PC-3 (cell line): ENCODE results near the gene HIVEP3. TPM values are rescaled to one million over a fixed set of nuclear protein-coding genes. Genes with fewer than 3 reads are reported as not detected.

Source experiments
- ATAC-seq: fragments of 200-7000 bp; cut with Tn5 transposase; 2 replicates; pipeline ENCODE4 v1.9.1; 2020; ENCODE audit warnings: mild to moderate bottlenecking, moderate library complexity
- BruUV-seq: library from RNA; stranded (reverse); fragments of 400-500 nt; replicated peaks from 2 replicates; lab custom pipeline; 2021; lab: Mats Ljungman, UMichigan
- CTCF ChIA-PET: fragments of 300-600 bp; sonication (Branson Sonifier 250); formaldehyde crosslinking; loops from one replicate; lab custom pipeline; 2022; ENCODE audit warnings: antibody characterized with exemption; lab: Charles Lee
- POLR2A ChIA-PET: fragments of 300-600 bp; sonication (Branson Sonifier 250); formaldehyde crosslinking; loops from one replicate; lab custom pipeline; 2022; ENCODE audit warnings: antibody characterized with exemption; ENCODE audit not compliant: unreplicated experiment; lab: Charles Lee
- DNase-seq: peaks from one replicate; pipeline ENCODE4 v3.0.0-alpha.2; 2015
- H2AFZ ChIP-seq: fragments of 300-600 bp; sonication (generic); 2 replicates; pipeline ENCODE4 v1.6.0; 2016; ENCODE audit warnings: antibody characterized with exemption, low read length
- H3F3A ChIP-seq: fragments of 300-600 bp; sonication (generic); one replicate; pipeline ENCODE4 v1.6.0; 2017; ENCODE audit warnings: antibody characterized with exemption, low read length, control low read depth, mild to moderate bottlenecking; ENCODE audit not compliant: unreplicated experiment
- H3K27ac ChIP-seq: fragments of 300-600 bp; sonication (generic); 2 replicates; pipeline ENCODE4 v1.5.1; 2016; ENCODE audit warnings: mild to moderate bottlenecking, low read length
- H3K27me3 ChIP-seq: fragments of 300-600 bp; sonication (generic); 2 replicates; pipeline ENCODE4 v1.6.1; 2016; ENCODE audit warnings: low read length, mixed read lengths
- H3K36me3 ChIP-seq: fragments of 300-600 bp; sonication (generic); 2 replicates; pipeline ENCODE4 v1.6.1; 2016; ENCODE audit warnings: low read depth, mixed run types, low read length, mixed read lengths
- H3K4me1 ChIP-seq: fragments of 300-600 bp; sonication (generic); 2 replicates; pipeline ENCODE4 v1.5.1; 2016; ENCODE audit warnings: low read length; ENCODE audit not compliant: insufficient read depth
- H3K4me2 ChIP-seq: fragments of 300-600 bp; sonication (generic); 2 replicates; pipeline ENCODE4 v1.6.0; 2016; ENCODE audit warnings: low read length
- H3K4me3 ChIP-seq: fragments of 300-600 bp; sonication (generic); 2 replicates; pipeline ENCODE4 v1.5.1; 2016; ENCODE audit warnings: mild to moderate bottlenecking, low read length, mixed read lengths
- H3K79me2 ChIP-seq: fragments of 300-600 bp; sonication (generic); 2 replicates; pipeline ENCODE4 v1.6.1; 2017; ENCODE audit warnings: low read length, mixed read lengths
- H3K9ac ChIP-seq: fragments of 300-600 bp; sonication (generic); 2 replicates; pipeline ENCODE4 v1.6.0; 2016; ENCODE audit warnings: mild to moderate bottlenecking, low read length
- H3K9me2 ChIP-seq: fragments of 300-600 bp; sonication (generic); replicated peaks from 2 replicates; pipeline ENCODE4 v1.6.1; 2016; ENCODE audit warnings: mixed run types, low read length, mixed read lengths
- H3K9me3 ChIP-seq: fragments of 300-600 bp; sonication (generic); 2 replicates; pipeline ENCODE4 v1.6.1; 2016; ENCODE audit warnings: low read length, mixed read lengths
- H4K20me1 ChIP-seq: fragments of 300-600 bp; sonication (generic); 2 replicates; pipeline ENCODE4 v1.6.1; 2016; ENCODE audit warnings: low read length, mixed read lengths
- CTCF ChIP-seq: fragments of 300-600 bp; sonication (generic); conservative IDR thresholded peaks from 2 replicates; pipeline ENCODE4 v1.5.1; 2017; ENCODE audit warnings: antibody characterized with exemption, low read depth, mild to moderate bottlenecking, low read length
- EZH2 ChIP-seq: fragments of 300-600 bp; sonication (generic); IDR thresholded peaks from one replicate; pipeline ENCODE4 v1.6.1; 2017; ENCODE audit warnings: antibody characterized with exemption, mild to moderate bottlenecking, low read length; ENCODE audit not compliant: unreplicated experiment
- EZH2phosphoT487 ChIP-seq: fragments of 300-600 bp; sonication (generic); IDR thresholded peaks from 2 replicates; pipeline ENCODE4 v1.6.1; 2018; ENCODE audit warnings: mild to moderate bottlenecking, antibody characterized with exemption, low read length, borderline replicate concordance
- intact Hi-C: fragments of 100-400 bp; cut with micrococcal nuclease; formaldehyde crosslinking; loops from 2 replicates; pipeline ENCODE4 v1.9.0; 2023
- total RNA-seq: library from RNA; depleted of rRNA; stranded (reverse); fragments of >200 nt; gene quantifications from 2 replicates; pipeline ENCODE4 v1.2.3, GENCODE V29; 2014

HIVEP3 gene
- total RNA-seq, 1 experiment from 2014 or later, result 9.8 TPM

GRCh38 chr1:41609166-41609883 lies 309.4 kb downstream of the HIVEP3 start:
- no peaks in the 10 kb centered on the region for H3K36me3 ChIP-seq
- POLR2A ChIA-PET, result no interaction called here
- TF ChIP-seq EZH2phosphoT487 (no peak), EZH2 (no peak)
- no peak overlapping the region for H3K9ac ChIP-seq
- H2AFZ ChIP-seq, result no peak overlapping the region
- H3K79me2 ChIP-seq, result no peaks in the 10 kb centered on the region
- no peaks in the 10 kb centered on the region for H3K27me3 ChIP-seq
- no peaks in the 10 kb centered on the region for H3F3A ChIP-seq
- no peaks in the 10 kb centered on the region for H3K4me1 ChIP-seq
- BruUV-seq, result no TSS peak
- H3K9me3 ChIP-seq, result no peaks in the 10 kb centered on the region
- no peak overlapping the region for H3K27ac ChIP-seq
- H3K4me2 ChIP-seq, result no peak overlapping the region
- CTCF ChIA-PET, result no interaction called here
- H4K20me1 ChIP-seq, result no peaks in the 10 kb centered on the region
- H3K9me2 ChIP-seq, result no peaks in the 10 kb centered on the region
- ATAC-seq, result no peak
- DNase-seq, result no peak
- H3K4me3 ChIP-seq, result no peak overlapping the region
- intact Hi-C loops, result no loop called here

GRCh38 chr1:41608211-41608610 lies 310.5 kb downstream of the HIVEP3 start:
- no peaks in the 10 kb centered on the region for H3F3A ChIP-seq
- no peak for ATAC-seq
- H3K27ac ChIP-seq, result no peak overlapping the region
- no peaks in the 10 kb centered on the region for H3K27me3 ChIP-seq
- no peak for DNase-seq
- H3K9me2 ChIP-seq, result no peaks in the 10 kb centered on the region
- no peak overlapping the region for H2AFZ ChIP-seq
- H3K4me2 ChIP-seq, result no peak overlapping the region
- H3K4me3 ChIP-seq, result no peak overlapping the region
- ChIA-PET POLR2A (no interaction called here), CTCF (no interaction called here)
- BruUV-seq, result no TSS peak
- intact Hi-C loops, result no loop called here
- no peaks in the 10 kb centered on the region for H3K79me2 ChIP-seq
- H3K9me3 ChIP-seq, result no peaks in the 10 kb centered on the region
- H4K20me1 ChIP-seq, result no peaks in the 10 kb centered on the region
- H3K9ac ChIP-seq, result no peak overlapping the region
- no peak for TF ChIP-seq EZH2phosphoT487
- TF ChIP-seq EZH2, result no peak
- TF ChIP-seq CTCF, result no peak
- no peaks in the 10 kb centered on the region for H3K4me1 ChIP-seq
- no peaks in the 10 kb centered on the region for H3K36me3 ChIP-seq

- ChIA-PET POLR2A (no interaction called here), CTCF (no interaction called here)
- H3K4me3 ChIP-seq, result no peak overlapping the region
- no peak for DNase-seq
- no peaks in the 10 kb centered on the region for H3K9me2 ChIP-seq
- no peak for TF ChIP-seq EZH2phosphoT487
- no peak for TF ChIP-seq CTCF
- TF ChIP-seq EZH2, result no peak
- H3K36me3 ChIP-seq, result no peaks in the 10 kb centered on the region
- H3K27ac ChIP-seq, result no peak overlapping the region
- H3K79me2 ChIP-seq, result no peaks in the 10 kb centered on the region
- no peaks in the 10 kb centered on the region for H3F3A ChIP-seq
- no peaks in the 10 kb centered on the region for H4K20me1 ChIP-seq
- H3K4me1 ChIP-seq, result no peaks in the 10 kb centered on the region
- no peaks in the 10 kb centered on the region for H3K27me3 ChIP-seq
- intact Hi-C loops, result no loop called here
- no peak overlapping the region for H2AFZ ChIP-seq
- H3K4me2 ChIP-seq, result no peak overlapping the region
- BruUV-seq, result no TSS peak
- H3K9me3 ChIP-seq, result no peaks in the 10 kb centered on the region
- no peak for ATAC-seq
- H3K9ac ChIP-seq, result no peak overlapping the region
Observed at GRCh38 chr1:41607808-41608207, 310.9 kb downstream of the HIVEP3 start.
